Activated CD8-positive, alpha-beta memory T cell treated with anti-CD3 and anti-CD28 coated beads for 1 hour (primary cell): ENCODE results near the gene TMPRSS12.
"Not testable (repeated sequence)": the region's sequence is repeated elsewhere in the genome, so short reads cannot be mapped to it uniquely, and the experiment has no call there.

Experiments
- DNase-seq, 2 donors: peaks; one replicate each; pipeline ENCODE4 v3.0.0-alpha.2; 2020; ENCODE audit warnings: low read depth in 1 of 2; ENCODE audit errors: extremely low read depth in 1 of 2

TMPRSS12 gene, protein sequence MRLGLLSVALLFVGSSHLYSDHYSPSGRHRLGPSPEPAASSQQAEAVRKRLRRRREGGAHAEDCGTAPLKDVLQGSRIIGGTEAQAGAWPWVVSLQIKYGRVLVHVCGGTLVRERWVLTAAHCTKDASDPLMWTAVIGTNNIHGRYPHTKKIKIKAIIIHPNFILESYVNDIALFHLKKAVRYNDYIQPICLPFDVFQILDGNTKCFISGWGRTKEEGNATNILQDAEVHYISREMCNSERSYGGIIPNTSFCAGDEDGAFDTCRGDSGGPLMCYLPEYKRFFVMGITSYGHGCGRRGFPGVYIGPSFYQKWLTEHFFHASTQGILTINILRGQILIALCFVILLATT

DNA sequence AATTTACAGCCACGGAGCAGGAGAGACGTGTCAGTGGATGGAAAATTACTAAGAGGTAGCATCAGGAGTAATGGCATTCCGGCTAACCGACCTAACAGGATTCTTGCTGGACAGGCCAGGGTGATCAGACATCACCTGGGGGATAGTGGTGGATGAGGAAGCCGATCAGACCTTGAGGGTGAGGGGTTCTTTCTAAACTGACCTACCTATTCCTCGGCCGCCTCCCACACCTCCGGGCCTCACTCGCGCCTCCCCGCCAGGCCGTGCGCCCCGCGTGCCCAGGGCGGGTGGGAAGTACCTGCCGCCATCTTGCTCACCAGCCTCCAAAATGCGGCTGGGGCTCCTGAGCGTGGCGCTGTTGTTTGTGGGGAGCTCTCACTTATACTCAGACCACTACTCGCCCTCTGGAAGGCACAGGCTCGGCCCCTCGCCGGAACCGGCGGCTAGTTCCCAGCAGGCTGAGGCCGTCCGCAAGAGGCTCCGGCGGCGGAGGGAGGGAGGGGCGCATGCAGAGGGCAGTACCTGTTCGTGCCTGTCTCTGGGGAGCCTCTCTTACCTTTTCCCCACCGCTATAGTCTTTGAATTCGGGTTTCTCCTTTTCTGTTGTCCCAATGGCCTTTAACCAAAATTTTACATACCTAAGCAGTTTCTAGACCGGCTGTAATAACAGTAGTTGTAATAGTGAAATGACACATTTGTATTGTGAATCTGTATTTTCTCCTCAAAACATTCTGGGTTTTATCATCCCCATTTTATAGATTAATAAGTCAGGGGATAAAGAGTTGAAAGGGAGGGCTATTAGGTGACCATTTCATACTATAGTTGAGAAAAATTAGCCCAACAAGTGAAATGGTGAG, at the start of gene TMPRSS12:
TSS of gene TMPRSS12 (plus strand) at position 290 of the 857 bp plus-strand sequence. CDS start at position 329, 39 bp downstream.
- DNase-seq: no peak

DNA sequence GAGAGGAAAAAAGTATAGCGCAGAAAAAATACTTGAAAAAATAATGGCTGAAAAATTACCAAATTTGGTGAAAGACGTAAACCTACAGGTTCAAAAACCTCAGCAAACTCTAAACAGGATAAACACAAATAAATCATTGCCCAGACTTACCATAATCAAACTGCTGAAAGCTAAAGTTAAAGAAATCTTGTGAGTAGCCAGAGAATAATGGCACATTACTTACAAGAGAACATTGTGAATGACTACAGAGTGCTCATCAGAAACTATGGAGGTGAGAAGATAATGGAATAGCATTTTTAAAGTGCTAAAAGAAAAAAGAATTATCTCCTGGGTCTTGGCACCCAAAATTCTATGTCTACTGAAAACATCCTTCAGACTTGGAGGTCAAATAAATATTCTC, 42.8 kb upstream of the TMPRSS12 start:
- no peak for DNase-seq

DNA sequence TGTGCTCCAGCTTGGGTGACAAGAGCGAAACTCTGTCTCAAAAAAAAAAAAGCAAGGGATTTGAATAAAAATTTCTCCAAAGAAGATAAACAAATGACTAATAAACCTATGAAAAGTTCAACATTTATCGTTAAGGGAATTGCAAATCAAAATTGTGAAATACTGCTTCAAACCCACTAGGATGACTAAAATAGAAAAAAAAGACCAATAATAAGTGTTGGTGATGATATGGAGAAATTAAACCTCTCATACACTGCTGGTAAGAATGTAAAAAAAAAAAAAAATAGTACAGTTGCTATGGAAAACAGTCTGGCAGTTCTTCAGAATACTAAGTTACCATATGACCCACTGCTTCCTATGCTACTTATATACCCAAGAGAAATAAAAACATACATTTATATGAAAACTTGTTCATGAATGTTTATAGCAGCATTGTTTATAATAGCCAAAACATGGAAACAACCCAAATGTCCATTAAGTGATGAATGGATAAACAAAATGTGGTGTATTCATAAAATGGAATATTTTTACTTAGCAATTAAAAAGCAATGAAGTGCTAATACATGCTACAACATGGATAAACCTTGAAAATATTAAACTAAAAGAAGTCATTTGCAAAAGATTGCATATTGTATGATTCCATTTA, 39.4 kb upstream of the TMPRSS12 start:
- no peak for DNase-seq

DNA sequence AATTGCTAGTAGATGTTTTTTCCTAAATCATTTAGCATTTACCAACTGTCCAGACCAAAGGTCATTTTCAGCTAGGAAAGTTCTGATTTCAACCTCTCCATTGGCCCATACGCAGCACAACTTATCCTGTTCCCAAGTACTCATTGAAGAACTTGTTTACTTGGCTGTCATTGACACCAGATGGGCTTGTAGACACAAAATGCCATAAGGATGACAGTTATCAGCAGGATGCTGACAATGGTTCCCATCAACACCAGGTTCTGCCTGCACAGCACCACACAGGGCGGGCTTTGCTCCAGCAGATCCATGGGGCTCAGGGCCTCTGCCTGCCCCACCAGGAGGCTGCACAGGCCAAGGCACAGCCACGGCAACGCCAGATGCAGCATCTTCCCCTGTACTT, 36.5 kb upstream of the TMPRSS12 start:
- no peak for DNase-seq

DNA sequence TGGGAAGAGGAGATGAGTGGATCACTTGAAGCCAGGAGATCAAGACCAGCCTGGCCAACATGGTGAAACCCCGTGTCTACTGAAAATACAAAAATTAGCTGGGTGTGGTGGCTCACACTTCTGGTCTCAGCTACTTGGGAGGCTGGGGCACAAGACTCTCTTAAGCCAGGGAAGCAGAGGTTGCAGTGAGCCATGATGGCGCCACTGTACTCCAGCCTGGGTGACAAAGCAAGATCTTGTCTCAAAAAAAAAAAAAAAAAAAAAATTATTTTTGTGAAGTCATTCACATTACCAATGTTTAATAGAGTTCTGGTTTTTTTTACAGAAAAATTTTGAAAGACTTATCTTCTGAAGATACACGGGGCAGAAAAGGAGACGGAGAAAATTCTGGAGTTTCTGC, 33.6 kb upstream of the TMPRSS12 start:
- DNase-seq: not testable (repeated sequence)

DNA sequence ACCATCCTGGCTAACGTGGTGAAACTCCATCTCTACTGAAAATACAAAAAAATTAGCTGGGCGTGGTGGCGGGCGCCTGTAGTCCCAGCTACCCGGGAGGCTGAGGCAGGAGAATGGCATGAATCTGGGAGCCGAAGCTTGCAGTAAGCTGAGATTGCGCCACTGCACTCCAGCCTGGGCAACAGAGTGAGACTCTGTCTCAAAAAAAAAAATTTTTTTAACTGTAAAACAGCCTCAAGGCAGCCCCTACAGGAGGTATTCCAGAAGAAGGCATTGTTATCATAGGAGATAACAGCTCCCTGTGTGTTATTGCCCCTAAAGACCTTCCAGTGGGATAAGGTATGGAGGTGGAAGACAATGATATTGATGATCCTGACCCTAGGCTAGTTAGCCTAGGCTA, 27.8 kb upstream of the TMPRSS12 start:
- not testable (repeated sequence) for DNase-seq

DNA sequence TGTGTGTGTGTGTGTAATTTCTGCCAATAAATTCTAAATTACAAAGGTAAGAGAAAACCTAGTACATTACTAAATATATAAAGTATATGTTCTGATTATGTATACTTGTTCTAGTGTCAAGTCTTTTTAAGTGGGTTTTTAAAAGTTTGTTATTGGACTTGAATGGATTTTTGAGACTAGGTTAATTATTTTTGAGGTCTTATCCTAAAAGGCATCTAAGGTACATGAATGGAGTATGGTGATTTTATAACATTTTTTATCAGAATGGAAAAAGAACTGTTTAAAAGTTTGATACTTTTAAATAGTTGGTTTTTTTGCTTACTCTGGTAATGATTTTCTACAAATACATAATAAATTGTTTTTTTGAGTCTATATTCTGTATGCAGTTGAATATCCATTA, 22.5 kb upstream of the TMPRSS12 start:
- no peak for DNase-seq

DNA sequence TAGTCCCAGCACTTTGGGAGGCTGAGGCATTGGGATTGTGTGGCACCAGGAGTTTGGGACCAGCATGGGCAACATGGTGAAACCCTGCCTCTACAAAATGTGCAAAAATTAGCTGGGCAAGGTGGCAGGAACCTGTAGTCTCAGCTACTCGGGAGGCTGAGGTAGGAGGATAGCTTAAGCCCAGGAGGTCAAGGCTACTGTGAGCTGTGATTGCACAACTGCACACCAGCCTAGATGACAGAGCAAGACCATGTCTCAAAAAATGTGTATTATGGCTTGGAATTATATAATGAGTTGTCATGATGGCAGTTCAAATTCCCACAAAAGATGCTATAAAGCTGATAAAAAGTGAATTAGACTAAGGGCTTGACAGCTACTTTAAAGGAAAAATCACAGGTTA, 20.6 kb upstream of the TMPRSS12 start:
- DNase-seq: no peak

DNA sequence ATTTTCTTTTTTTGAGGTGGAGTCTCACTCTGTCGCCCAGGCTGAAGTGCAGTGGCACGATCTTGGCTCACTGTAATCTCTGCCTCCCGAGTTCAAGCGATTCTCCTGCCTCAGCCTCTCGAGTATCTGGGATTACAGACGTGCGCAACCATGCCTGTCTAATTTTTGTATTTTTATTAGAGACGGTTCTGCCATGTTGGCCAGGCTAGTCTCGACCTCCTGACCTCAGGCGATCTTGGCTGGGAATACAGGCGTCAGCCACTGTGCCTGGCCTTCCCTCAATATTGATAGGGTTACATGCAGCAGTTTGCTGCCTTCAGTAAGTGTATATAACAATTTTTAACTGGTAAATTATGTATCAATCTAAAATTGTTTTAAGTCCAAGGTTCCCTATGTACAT, 19.0 kb upstream of the TMPRSS12 start:
- not testable (repeated sequence) for DNase-seq

DNA sequence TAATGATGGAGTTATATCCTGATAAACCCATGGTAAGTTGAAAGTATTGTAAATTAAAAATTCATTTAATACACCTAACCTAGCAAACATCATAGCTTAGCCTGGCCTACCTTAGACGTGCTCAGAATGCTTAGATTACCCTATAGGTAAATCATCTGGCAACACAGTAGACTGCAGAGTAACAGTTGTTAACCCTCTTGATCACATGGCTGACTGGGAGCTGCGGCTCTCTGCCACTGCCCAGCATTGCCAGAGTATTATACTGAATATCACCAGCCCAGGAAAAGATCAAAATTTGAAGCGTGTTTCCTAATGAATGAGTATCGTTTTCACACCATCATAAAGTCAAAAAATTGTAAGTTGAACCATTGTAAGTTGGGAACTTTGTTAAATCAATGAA, 17.8 kb upstream of the TMPRSS12 start:
- no peak for DNase-seq

DNA sequence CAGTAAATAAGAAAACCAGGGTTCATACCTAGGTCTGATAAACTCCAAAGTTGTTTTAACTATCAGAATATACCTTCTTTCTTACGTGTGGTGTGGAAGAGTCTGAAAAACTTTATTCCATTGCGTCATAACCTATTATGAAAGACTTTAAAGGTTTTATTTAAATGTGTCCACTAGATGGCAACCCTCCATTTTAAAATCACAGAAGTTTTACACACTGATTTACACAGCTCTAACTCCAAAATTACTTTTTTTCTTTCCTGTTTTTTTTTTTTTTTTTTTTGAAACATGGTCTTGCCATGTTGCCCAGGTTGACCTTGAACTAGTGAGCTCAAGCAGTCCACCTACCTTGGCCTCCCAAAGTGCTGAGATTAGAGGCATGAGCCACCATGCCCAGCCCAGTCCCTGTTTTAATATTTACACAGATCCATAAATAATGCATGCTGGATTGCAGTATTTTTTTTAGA, 17.3 kb upstream of the TMPRSS12 start:
- DNase-seq: no peak

DNA sequence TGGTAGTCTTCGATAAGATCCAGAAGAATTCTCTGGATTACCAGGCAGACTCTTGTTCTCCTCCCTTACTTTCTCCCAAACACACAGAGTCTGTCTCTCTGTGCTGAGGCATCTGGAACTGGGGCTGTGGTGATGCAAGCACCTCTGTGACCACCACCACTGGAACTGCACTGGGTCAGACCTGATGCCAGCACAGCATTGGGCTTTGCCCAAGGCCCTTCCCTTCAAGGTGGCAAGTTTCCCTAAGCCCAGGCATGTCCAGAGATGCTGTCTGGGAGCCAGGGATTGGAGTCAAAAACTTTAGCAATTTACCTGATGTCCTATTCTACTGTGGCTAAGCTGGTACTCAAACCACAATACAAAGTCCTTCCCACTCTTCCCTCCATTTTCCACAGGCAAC, 14.6 kb upstream of the TMPRSS12 start:
- DNase-seq: no peak

DNA sequence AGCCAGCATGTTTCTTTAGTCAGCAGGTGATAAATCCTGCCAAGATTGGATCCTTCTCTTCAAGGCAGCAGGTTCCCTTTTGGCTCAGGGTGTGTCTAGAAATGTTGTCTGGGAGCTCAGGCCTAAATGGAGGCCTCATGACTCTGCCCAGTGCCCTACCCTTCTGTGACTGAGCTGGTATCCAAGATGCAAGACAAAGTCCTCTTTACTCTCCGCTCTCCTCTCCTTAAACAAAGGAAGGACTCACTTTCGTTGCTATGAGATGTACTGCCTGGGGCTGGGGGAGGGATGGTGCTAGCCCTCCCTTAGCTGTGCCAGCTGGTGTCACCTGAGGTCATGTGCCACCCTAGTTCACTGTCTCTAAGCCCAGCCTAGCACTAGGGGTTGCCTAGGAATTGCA, 13.8 kb upstream of the TMPRSS12 start:
- DNase-seq: no peak

DNA sequence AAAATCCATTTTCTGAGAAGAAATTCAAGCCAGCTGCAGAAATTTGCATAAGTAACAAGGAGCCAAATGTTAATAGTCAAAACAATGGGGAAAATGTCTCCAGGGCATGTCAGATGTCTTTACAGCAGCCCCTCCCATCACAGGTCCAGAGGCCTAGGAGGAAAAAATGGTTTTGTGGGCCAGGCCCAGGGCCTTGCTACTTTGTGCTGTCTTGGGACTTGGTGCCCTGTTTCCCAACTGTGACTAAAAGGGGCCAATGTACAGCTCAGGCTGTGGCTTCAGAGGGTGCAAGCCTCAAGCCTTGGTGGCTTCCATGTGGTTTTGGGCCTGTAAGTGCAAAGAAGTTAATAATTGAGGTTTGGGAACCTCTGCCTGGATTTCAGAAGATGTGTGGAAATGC, 8.9 kb upstream of the TMPRSS12 start:
- not testable (repeated sequence) for DNase-seq

DNA sequence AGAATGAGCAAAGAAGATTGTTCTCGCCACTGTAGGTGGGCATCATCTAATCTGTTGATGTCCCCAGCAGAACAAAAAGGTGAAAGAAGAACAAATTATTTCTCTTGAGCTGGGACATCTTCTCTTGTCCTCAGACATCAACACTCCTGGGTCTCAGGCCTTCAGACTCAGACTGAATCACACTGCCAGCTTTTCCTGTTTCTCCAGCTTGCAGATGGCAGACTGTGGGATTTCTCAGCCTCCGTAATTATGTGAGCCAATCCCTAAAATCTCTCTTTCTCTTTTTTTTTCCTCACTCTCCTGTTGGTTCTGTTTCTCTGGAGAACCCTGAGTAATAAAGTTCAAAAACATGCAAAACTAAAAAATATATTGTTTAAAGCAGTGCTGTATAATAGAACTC, 3.7 kb upstream of the TMPRSS12 start:
- no peak for DNase-seq

DNA sequence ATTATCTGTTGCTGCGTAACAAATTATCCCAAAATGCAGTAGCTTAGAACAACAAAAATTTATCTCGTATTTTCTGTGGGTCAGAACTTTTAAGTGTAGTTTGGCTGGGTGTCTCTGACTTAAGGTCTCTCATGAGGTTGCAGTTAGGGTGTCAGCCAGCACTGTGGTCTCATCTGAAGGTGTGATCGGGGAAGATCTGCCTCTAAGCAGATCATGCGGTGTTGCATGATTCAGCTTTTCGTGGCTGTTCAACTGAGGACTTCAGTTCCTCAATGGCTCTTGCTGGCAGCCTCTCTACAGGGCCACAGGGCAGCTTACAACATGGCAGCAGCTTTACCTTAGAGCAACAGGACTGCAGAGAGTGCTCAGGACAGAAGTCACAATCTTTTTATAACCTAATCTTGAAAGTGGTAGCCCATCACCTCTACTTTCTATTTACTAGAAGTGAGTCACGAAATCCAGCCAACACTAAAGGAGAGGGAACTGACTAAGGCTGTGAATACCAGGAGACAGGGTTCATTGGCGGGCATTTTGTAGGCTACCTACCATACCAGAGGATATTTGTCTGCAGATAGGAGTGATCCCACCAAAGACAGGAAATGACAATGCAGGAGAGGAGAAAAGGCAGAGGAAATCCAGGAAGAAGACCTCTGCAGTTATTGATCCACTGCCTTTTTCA, 1.8 kb upstream of the TMPRSS12 start:
- DNase-seq: no peak

DNA sequence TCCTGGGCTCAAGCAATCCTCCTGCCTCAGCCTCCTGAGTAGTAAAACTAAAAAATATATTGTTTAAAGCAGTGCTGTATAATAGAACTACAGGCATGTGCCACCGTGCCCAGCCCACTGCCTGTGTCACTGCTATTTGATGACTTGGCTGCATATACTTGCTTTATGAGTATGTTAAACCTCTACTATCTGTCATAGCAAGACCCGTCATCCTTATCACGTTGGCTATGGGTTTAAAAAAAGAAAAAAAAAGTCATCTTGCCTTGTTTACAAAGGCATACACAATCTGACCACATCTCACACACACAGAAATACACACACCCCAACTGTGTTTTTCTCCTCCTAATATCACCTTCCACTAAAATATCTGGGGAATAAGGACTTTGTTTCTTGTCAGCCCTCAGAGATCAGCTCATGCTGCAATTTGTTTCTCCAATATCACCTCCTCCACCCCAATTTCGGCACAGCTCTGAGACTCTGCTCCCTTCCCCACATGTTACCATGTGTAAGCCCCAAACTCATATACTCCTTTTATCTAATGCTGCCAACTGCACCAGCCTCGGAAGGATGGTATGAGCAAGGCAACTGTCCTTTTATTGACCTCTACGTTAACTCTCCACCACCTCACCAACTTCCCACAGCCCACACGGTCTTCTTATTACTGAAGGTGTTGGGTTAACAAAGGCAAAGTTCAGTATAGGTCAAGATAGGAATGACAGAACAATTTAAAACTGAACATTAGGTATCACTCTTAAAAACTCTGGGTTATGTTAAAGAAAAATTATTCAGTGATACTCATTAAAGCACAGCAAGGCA, 802 bp upstream of the TMPRSS12 start:
- DNase-seq: no peak

DNA sequence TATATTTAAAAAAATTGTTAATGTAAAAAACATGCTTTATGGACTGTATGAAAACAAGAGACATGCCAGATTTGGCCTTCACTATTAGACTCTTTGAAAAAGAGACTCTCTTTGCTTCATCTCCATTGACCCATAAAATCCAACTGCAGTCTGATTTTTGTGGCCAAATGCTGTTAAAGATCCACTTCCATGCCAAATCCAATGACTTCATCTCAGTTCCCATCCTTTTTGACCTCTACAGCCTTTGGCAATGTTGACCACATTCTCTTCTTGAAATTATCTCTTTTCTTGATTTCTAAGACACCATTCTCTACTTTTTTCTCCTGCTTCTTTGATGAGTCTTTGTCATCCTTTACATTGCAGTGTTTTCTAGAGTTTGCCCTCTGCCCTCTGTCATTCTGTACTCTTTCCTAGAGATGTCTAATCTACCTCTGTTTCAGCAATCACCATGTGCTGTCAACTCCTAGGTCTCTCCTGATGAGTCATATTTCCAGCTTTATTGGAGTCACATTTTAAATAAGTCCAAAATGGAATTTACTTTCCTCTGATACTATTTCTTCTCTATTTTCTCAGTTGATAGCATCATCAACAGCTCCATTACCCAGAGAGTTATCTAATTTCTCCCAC, 2.4 kb downstream of the TMPRSS12 start:
- no peak for DNase-seq

DNA sequence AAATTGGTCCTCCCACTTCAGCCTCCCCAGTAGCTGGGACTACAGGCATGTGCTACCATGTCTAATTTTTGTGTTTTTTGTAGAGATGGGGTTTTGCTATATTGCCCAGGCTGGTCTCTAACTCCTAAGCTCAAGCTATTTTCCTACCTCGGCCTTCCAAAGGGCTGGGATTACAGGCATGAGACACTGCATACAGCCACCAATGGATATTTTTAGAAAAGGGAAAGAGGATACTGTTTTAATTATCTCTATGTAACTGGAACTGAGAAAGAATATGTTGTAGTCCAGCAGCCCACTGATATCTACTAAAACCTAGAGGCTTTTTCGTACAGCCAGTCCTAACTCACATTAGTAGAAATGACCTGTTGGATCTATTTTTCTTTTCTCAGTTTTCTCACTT, 6.2 kb downstream of the TMPRSS12 start:
- no peak for DNase-seq

DNA sequence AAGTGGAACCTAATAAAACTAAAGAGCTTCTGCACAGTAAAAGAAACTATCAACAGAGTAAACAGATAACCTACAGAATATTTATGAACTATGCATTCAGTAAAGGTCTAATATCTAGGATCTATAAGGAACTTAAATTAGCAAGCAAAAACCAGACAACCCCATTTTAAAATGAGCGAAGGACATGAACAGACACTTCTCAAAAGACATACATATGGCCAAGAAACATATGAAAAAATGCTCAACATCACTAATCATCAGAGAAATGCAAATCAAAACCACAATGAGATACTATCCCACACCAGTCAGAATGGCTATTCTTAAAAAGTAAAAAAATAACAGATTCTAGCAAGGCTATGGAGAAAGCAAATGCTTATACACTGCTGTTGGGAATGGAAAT, 12.5 kb downstream of the TMPRSS12 start:
- DNase-seq: not testable (repeated sequence)
